ENCODE data around the gene NUMBL.

GRCh38 chr19:40687525-40688016, 2.9 kb downstream of the NUMBL start:
- TF ChIP-seq CTCF (CRISPR knock-in tag; IDR thresholded peaks at IDR 0.05) (no peak), ZNF766 (CRISPR knock-in tag; IDR thresholded peaks at IDR 0.05; ENCODE audit: borderline replicate concordance) (no peak), HOXA5 (CRISPR knock-in tag; IDR thresholded peaks at IDR 0.05) (no peak), TEAD3 (CRISPR knock-in tag; optimal IDR thresholded peaks at IDR 0.05; ENCODE audit: borderline replicate concordance) (no peak), ZNF17 (CRISPR knock-in tag; IDR thresholded peaks at IDR 0.05) (no peak), HMG20B (CRISPR knock-in tag; conservative IDR thresholded peaks at IDR 0.05) (no peak), ETS1 (CRISPR knock-in tag; IDR thresholded peaks at IDR 0.05) (no peak), FOXA3 (CRISPR knock-in tag; IDR thresholded peaks at IDR 0.05) (no peak), USF2 (IDR thresholded peaks at IDR 0.05; ENCODE audit: low read depth, low read length) (no peak), USF2 (CRISPR knock-in tag; IDR thresholded peaks at IDR 0.05; ENCODE audit: borderline replicate concordance) (no peak), KDM5A (IDR thresholded peaks at IDR 0.05; ENCODE audit: borderline replicate concordance, low read length) (no peak)

Measured in HepG2 (cell line).